NB4 (cell line): Measurements from ENCODE around the gene HAAO.

ENCODE experiments used
- DNase-seq: peaks from one replicate; pipeline ENCODE4 v3.0.0; 2010; ENCODE audit warnings: low read depth
- H3K4me3 ChIP-seq: one replicate; pipeline ENCODE4 v1.5.1; 2011; ENCODE audit warnings: mild to moderate bottlenecking, low read depth, low read length, moderate library complexity
- CTCF ChIP-seq: IDR thresholded peaks from one replicate; pipeline ENCODE4 v1.5.1; 2012; ENCODE audit warnings: low read depth, low read length
- MAX ChIP-seq: IDR thresholded peaks from 2 replicates; pipeline ENCODE4 v1.6.1; 2011; ENCODE audit warnings: low read depth, low read length
- MYC ChIP-seq: IDR thresholded peaks from 2 replicates; pipeline ENCODE4 v1.6.1; 2011; ENCODE audit warnings: low read depth, low read length
- POLR2A ChIP-seq: IDR thresholded peaks from 2 replicates; pipeline ENCODE4 v1.6.1; 2011; ENCODE audit warnings: mild to moderate bottlenecking; ENCODE audit not compliant: insufficient read length; ENCODE audit errors: extremely low read depth

Gene HAAO

GRCh38 chr2:42781181-42781580 lies 11.2 kb downstream of the HAAO start:
- H3K4me3 ChIP-seq: no peak overlapping the region
- DNase-seq: no peak
- TF ChIP-seq POLR2A (no peak), MAX (no peak), CTCF (no peak), MYC (no peak)

GRCh38 chr2:42777883-42778805 lies 14.2 kb downstream of the HAAO start:
- no peak for DNase-seq
- no peak overlapping the region for H3K4me3 ChIP-seq
- TF ChIP-seq MAX (no peak), POLR2A (no peak), CTCF (no peak), MYC (no peak)

GRCh38 chr2:42775810-42776209 lies 16.6 kb downstream of the HAAO start:
- DNase-seq: no peak
- H3K4me3 ChIP-seq: no peak overlapping the region
- TF ChIP-seq CTCF (no peak), MAX (no peak), POLR2A (no peak), MYC (no peak)

GRCh38 chr2:42775186-42775585 lies 17.2 kb downstream of the HAAO start:
- TF ChIP-seq POLR2A (no peak), MYC (no peak), CTCF (no peak), MAX (no peak)
- DNase-seq: no peak
- no peak overlapping the region for H3K4me3 ChIP-seq

GRCh38 chr2:42771546-42772153 lies 20.7 kb downstream of the HAAO start:
- no peak for TF ChIP-seq CTCF
- H3K4me3 ChIP-seq: no peak overlapping the region
- no peak for DNase-seq
